Measurements from ENCODE around the gene CDC6.
"Not testable (repeated sequence)": the region's sequence is repeated elsewhere in the genome, so short reads cannot be mapped to it uniquely, and the experiment has no call there.

CDC6 gene

DNA sequence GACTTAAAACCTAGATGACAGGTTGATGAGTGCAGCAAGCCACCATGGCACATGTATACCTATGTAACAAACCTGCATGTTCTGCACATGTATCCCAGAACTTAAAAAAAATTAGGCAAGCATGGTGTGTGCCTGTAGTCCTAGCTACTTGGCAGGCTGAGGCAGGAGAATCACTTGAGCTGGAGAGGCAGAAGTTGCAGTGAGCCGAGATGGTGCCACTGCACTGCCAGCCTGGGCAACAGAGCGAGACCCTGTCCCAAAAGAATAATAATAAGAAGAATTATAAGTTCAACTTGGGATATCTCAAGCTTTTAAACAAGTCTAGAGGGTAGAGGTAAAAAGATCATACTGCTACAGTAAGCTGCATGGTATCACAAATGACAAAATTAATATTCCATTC is 9.8 kb downstream of the CDC6 start:
- no peak for DNase-seq (ENCODE audit: low read depth)
- TF ChIP-seq, protein P1, sequence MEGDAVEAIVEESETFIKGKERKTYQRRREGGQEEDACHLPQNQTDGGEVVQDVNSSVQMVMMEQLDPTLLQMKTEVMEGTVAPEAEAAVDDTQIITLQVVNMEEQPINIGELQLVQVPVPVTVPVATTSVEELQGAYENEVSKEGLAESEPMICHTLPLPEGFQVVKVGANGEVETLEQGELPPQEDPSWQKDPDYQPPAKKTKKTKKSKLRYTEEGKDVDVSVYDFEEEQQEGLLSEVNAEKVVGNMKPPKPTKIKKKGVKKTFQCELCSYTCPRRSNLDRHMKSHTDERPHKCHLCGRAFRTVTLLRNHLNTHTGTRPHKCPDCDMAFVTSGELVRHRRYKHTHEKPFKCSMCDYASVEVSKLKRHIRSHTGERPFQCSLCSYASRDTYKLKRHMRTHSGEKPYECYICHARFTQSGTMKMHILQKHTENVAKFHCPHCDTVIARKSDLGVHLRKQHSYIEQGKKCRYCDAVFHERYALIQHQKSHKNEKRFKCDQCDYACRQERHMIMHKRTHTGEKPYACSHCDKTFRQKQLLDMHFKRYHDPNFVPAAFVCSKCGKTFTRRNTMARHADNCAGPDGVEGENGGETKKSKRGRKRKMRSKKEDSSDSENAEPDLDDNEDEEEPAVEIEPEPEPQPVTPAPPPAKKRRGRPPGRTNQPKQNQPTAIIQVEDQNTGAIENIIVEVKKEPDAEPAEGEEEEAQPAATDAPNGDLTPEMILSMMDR (IDR thresholded peaks at IDR 0.05; ENCODE audit: control insufficient read depth, extremely low read depth, insufficient read depth): no peak
- H3K4me3 ChIP-seq (ENCODE audit: low read depth, low read length): no peak overlapping the region

DNA sequence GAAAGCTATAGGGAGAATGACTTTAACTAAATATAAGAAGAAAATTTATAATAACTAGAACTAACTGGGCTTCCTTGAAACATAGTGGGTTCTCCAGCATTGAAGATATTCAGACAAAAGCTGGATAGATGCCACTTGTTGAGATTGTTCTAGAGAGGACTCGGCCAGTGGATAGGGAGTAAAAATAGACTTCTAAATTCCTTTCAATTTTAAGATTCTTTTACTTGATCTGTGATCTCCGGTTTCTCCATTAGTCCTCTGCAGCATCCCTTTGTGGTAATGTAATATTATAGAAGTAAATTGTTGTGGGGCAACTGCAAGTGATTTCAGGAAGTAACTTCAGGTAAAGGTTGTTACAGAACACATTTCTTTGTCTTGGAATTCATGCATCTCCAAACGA is 11.0 kb downstream of the CDC6 start:
- TF ChIP-seq, protein P1 (IDR thresholded peaks at IDR 0.05; ENCODE audit: control insufficient read depth, extremely low read depth, insufficient read depth): no peak
- no peak overlapping the region for H3K4me3 ChIP-seq (ENCODE audit: low read depth, low read length)
- DNase-seq (ENCODE audit: low read depth): no peak

DNA sequence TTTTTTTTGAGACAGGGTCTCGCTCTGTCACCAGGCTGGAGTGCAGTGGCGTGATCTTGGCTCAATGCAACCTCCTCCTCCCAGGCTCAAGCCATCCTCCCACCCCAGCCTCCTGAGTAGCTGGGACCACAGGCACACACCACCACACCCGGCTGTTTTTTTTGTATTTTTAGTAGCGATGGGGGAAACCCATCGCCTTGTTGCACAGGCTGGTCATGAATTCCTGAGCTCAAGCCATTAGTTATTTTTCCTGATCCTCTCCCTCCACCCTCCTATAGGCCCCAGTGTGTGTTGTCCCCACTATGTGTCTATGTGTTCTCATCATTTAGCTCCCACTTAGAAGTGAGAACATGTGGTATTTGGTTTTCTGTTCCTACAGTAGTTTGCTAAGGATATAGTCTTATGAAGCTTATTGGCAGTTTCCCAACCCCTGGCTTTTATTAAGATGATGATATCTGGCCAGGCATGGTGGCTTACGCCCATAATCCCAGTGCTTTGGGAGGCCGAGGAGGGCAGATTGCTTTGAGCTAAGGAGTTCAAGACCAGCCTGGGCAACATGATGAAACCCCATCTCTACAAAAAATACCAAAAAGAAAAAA is 11.6 kb downstream of the CDC6 start:
- H3K4me3 ChIP-seq (ENCODE audit: low read depth, low read length); DNase-seq (ENCODE audit: low read depth): not testable (repeated sequence)

DNA sequence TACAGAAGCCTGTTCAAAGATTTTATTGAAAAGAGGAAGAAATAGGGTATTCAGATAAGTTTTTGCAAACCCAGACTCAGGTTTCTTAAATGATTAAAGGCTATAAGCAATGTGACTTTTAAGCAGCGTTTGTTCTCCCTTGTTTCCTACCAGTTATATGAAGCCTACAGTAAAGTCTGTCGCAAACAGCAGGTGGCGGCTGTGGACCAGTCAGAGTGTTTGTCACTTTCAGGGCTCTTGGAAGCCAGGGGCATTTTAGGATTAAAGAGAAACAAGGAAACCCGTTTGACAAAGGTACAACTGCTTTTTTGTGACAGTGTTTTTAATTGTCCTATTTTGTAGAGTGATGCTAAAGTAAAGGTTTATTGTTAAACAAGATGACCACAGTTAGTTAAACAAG is 13.6 kb downstream of the CDC6 start:
- TF ChIP-seq, protein P1 (IDR thresholded peaks at IDR 0.05; ENCODE audit: control insufficient read depth, extremely low read depth, insufficient read depth): peak; percentile 58
- DNase-seq (ENCODE audit: low read depth): no peak
- H3K4me3 ChIP-seq (ENCODE audit: low read depth, low read length): no peak overlapping the region

DNA sequence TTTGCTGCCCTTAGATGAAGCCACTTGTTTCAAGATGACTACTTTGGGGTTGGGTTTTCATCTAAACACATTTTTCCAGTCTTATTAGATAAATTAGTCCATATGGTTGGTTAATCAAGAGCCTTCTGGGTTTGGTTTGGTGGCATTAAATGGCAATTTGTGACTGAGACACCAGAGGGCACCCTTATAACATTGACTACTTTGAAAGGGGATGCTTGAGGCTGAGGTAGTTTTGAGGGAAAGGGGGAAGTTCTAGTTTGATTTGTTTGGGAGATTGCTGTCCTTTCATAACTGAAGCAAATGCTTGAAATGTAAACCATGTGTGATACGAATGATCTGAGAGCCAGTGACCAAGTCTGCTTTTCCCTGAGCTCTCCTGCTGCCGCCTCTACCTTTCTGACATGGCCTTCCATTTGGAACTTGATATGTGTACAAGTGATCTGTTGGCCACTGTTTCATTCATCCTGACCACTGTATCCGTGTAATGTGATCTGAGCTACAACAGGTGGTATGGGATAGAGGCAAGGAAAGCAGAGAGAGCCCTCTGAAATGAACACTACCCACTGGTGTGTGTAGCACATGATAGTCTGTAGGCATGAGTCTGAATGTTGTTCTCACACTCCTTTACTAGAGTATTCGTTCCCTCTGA is 15.5 kb downstream of the CDC6 start:
- no peak for DNase-seq (ENCODE audit: low read depth)
- no peak overlapping the region for H3K4me3 ChIP-seq (ENCODE audit: low read depth, low read length)
- TF ChIP-seq, protein P1 (IDR thresholded peaks at IDR 0.05; ENCODE audit: control insufficient read depth, extremely low read depth, insufficient read depth): peak; percentile 69

DNA sequence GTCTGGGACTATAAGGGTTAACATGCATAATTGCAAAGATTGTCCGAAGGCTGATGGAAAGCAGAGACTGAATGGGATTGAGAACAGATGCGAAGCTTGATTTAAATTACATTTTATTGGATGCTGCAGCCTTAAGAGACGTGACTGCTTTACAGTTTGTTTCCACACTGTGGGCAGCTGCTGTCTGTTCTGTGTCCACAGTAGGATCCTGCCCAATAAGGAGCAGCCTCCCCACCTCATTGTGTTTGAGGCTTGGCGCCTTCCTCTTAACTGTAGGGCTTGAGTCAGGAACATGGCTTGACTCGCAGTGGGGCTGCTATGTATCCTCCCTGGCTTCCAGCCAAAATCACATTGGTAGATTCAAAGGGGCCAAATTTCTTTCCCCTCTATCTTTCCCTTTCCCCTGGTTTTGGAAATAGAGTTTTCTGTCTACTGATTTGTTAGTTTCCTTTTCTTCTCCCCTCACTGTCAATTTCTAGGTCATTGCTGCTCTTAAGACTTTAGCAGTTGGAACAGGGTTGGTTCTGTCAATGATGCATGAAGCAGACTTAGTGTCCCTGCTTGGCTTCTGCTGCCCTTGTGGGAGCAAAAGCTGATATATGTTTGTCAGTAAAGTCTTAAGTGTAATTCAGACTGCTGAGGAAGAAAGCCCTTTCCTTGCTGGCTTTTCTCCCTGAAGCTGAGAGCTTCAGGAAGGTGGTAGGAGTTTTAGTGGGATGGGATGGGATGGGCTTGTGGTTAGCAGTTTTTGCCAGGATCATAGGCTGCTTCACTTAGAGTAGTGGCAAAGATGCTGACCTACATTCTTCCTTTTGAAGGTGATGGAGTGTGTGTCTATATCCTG is 16.3 kb downstream of the CDC6 start:
- no peak overlapping the region for H3K4me3 ChIP-seq (ENCODE audit: low read depth, low read length)
- DNase-seq (ENCODE audit: low read depth): no peak
- TF ChIP-seq, protein P1 (IDR thresholded peaks at IDR 0.05; ENCODE audit: control insufficient read depth, extremely low read depth, insufficient read depth): no peak

DNA sequence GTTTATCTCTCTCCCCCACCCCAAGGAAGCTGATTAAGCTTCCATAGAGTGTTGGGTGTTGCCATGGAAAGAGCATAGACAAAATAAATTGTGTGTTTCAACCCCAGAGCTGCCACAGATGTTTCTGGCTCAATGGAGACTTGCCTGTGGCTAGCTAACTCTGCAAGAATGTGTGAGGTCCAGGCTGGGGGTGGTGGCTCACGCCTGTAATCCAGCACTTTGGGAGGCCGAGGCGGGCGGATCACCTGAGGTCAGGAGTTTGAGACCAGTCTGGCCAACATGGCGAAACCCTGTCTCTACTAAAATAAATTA is 16.8 kb downstream of the CDC6 start:
- DNase-seq (ENCODE audit: low read depth); H3K4me3 ChIP-seq (ENCODE audit: low read depth, low read length): not testable (repeated sequence)

DNA sequence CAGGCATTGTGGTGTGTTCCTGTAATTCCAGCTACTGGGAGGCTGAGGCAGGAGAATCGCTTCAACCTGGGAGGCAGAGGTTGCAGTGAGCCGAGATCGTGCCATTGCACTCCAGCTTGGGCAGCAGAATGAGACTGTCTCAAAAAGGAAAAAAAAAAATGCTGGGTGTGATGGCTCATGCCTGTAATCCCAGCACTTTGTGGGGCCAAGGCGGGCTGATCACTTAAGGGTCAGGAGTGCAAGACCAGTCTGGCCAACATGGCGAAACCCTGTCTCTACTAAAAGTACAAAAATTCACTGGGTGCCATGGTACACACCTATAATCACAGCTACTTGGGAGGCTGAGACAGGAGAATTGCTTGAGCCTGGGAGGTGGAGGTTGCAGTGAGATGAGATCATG is 17.2 kb downstream of the CDC6 start:
- not testable (repeated sequence) for H3K4me3 ChIP-seq (ENCODE audit: low read depth, low read length); DNase-seq (ENCODE audit: low read depth)

Data from LNCaP clone FGC (cell line).